Renal cortex interstitium (tissue), 11 donors: ENCODE data around the gene CMTM6. TPM values are rescaled to one million over a fixed set of nuclear protein-coding genes. Genes with fewer than 3 reads are reported as not detected.

ENCODE experiments used
- DNase-seq, 11 donors: peaks; one replicate each; pipeline ENCODE4 v3.0.0-alpha.2; 2013; ENCODE audit warnings: low read depth in 9 of 11, low spot score in 4 of 11; ENCODE audit errors: extremely low read depth in 1 of 11
- polyA plus RNA-seq, 3 donors: library from polyadenylated mRNA; unstranded; fragments of 120-200 nt; gene quantifications; one replicate each; pipeline ENCODE4 v1.2.1, GENCODE V29; 2013; ENCODE audit not compliant: insufficient read length in 3 of 3

The CMTM6 gene
- polyA plus RNA-seq, 3 donors, result 67.1 to 80.3 (median 68.3) TPM

DNA sequence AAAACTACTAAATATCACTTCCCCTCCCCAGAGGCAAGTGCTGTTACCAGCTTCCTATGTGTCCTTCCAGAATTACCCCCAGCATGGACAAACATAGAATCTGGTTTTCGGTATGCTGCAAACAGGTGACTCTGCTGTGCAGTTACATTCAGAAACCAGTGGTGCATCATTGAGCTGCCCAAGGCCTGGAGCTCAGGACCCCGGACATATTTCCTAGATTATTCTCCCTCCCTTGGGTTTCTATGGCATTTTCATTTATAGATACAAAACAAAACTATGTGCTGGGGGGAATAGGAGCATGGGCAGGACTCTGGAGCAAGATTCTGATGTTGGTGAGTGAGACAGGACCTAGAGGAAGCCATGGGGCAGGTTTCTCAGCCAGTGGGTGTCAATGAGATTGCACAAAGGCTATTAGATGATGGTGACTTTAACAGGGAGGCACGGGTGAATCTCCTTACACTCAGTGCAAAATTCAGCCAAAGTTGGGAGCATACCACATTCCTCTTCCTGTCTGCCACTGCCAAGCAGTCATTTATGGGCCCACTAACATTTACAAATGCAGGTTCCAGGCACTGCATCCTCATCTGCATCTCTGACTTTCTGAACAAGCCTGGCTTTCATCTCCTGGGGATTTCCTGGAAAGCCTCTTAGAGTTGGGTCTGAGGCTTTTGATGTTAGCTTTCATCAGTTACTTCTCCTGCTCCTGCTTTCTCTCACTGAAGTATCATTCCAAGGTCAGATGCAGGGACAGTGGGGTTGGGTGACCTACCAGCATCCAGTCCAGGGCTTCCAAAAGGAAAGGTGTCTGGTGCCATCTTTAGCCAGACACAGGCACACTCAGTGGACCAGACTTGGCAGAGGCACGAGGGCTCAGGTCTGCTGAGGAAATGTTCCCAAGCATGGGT is 66.5 kb downstream of the CMTM6 start:
- DNase-seq, result no peak

DNA sequence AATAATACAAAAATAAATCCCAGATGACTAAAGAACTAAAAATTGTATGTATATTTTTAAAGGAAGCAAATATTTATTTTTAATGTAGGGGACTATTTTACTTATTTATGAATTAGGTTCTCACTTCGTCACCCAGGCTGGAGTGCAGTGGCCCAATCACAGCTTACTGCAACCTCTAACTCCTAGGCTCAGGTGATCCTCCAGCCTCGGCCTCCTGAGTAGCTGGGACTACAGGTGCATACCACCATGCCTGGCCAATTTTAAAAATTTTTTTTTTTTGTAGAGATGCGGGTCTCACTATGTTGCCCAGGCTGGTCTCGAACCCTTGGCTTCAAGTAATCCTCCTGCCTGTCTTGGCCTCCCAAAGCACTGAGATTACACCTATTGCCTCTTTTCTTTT is 68.4 kb downstream of the CMTM6 start:
- DNase-seq, result no peak

GRCh38 chr3:32432711-32433530 is 69.7 kb downstream of the CMTM6 start:
- DNase-seq, result no peak

DNA sequence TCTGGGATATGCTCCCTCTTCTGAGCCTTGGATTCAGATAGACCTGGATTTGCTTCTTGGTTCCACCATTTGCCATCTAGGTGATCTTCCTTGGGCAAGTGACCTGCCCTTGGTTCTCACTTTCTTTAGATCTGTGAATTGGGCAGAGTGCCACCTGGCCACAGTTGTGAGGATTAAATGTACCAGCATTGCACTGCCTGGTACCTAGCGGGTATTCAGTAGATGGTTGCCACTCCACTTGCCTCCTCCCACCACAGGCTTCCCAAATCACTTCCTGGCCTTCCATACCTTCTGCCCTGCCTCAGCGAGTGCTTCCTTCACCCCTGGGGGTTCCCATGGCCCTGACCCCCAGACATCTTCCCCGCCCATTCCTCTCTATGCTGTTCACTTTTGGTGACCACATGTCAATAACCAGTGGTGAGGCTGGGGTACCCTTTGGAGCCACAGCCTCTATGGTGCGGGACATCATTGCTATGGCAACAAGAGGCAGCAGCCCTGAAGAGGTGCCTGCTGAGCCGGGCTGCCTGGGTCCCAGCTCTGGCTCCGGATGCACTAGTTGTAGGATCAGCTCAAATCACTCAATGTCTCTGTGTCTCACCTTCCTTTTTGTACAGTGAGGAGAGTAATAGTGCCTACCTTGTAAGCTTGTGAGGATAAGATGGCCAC is 70.5 kb downstream of the CMTM6 start:
- DNase-seq, result no peak

DNA sequence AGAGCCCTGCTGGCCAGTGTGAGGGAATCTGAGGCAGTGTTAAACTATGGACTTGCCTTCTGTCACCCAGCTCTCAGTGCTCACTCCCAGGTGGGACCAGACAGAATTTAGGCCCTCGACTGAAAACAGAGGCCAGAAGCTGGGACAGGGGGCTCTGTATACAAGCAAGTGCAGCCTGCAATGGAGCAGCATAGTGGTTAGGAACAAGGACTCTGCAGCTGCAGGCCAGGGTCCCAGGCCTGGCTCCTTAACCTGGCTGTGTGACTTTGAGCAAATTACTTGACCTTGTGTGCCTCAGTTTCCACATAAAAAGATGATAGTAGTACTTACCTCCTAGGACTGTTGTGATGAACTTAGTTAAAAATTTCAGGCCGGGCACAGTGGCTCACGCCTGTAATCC is 71.2 kb downstream of the CMTM6 start:
- no peak for DNase-seq

Other genes with a start within 250 kb of the CMTM6 start
- 10 to 100 TPM; 46.2 to 50.4 (median 50.1) TPM for gene CMTM7, start 111.0 kb downstream of the CMTM6 start, polyA plus RNA-seq
- 10 to 100 TPM; 34.5 to 45.8 (median 37.8) TPM for gene DYNC1LI1, start 68.0 kb upstream of the CMTM6 start, polyA plus RNA-seq
- 10 to 100 TPM; 44.9 to 56.1 (median 54.9) TPM for gene CNOT10, start 182.3 kb upstream of the CMTM6 start, polyA plus RNA-seq